ENCODE measurements around the gene BORCS8.
A peak's percentile ranks its signal among the peaks of the same experiment; 100 is the strongest.
"Not testable (repeated sequence)": the region's sequence is repeated elsewhere in the genome, so short reads cannot be mapped to it uniquely, and the experiment has no call there.

BORCS8 gene

DNA sequence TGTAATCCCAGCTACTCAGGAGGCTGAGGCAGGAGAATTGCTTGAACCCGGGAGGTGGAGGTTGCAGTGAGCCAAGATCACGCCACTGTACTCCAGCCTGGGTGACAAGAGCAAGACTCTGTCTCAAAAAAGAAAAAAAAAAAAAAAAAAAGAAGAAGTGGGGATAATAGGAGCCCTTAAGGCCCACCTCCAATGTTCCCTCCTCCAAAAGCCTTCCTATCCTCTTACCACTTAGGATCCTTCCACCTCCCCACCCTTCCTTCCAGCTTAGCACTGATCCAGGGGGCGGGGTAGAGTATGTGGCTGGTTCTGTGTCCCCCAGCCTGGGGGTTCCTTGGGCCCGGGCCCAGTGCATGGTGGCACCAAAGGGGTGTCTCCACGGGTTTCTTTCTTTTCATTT, 18.7 kb downstream of the BORCS8 start:
- H3K27ac ChIP-seq (replicated peaks); H3K27me3 ChIP-seq (ENCODE audit: insufficient read depth, poor library complexity, severe bottlenecking); H3K4me3 ChIP-seq (replicated peaks; ENCODE audit: insufficient read depth, low read length); DNase-seq (ENCODE audit: low read depth in 1 of 2, low spot score in 1 of 2): not testable (repeated sequence)
- TF ChIP-seq SPI1 (IDR thresholded peaks at IDR 0.05; ENCODE audit: borderline replicate concordance, low read depth): peak; percentile 70

DNA sequence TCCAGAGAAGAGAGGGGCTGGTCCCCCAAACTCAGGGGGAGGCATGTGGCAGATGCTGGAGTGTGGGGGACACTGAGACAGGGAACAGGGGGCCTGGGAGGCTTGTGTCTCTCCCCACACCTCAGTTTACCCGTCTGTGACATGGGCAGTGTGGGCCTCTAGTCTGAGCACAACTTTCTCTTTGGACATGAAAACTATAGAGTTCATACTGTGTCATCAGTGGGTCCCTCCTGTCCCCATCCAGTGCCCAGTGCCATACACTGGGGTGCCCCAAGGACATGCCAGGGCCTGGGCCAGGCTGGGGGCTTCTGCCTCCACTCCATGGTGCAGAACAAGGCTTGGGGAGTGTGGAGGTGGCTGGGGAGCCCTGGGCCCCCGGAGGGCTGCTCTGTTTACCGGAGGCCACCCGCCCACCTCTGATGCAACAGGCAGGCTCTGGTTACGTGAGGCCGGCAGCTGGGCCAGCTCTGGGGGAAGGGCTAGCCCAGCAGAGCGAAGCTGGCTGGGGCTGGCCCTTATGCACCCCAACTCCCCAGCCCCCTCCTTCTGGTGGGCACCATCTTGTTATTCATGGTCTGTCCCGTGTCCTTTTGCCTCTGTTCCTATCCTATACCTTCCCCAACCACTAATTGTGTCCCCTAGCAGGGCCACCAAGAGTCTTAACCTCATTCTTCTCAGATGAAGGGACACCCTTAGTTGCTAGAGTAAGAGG, 20.0 kb downstream of the BORCS8 start:
- no peak; the same call in 1 of the 2 replicates for TF ChIP-seq POLR2AphosphoS5 (IDR thresholded peaks at IDR 0.05; ENCODE audit: low read depth)
- TF ChIP-seq, protein P1, sequence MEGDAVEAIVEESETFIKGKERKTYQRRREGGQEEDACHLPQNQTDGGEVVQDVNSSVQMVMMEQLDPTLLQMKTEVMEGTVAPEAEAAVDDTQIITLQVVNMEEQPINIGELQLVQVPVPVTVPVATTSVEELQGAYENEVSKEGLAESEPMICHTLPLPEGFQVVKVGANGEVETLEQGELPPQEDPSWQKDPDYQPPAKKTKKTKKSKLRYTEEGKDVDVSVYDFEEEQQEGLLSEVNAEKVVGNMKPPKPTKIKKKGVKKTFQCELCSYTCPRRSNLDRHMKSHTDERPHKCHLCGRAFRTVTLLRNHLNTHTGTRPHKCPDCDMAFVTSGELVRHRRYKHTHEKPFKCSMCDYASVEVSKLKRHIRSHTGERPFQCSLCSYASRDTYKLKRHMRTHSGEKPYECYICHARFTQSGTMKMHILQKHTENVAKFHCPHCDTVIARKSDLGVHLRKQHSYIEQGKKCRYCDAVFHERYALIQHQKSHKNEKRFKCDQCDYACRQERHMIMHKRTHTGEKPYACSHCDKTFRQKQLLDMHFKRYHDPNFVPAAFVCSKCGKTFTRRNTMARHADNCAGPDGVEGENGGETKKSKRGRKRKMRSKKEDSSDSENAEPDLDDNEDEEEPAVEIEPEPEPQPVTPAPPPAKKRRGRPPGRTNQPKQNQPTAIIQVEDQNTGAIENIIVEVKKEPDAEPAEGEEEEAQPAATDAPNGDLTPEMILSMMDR (IDR thresholded peaks at IDR 0.05; ENCODE audit: insufficient read depth, low read length): no peak
- H3K4me3 ChIP-seq (replicated peaks; ENCODE audit: insufficient read depth, low read length): no peak overlapping the region
- peak in 1 of 2 experiments; percentile 80 for DNase-seq (ENCODE audit: low read depth in 1 of 2, low spot score in 1 of 2)
- H3K27ac ChIP-seq (replicated peaks): peak overlapping the region; percentile 50
- no peaks in the 10 kb centered on the region for H3K27me3 ChIP-seq (ENCODE audit: insufficient read depth, poor library complexity, severe bottlenecking)

DNA sequence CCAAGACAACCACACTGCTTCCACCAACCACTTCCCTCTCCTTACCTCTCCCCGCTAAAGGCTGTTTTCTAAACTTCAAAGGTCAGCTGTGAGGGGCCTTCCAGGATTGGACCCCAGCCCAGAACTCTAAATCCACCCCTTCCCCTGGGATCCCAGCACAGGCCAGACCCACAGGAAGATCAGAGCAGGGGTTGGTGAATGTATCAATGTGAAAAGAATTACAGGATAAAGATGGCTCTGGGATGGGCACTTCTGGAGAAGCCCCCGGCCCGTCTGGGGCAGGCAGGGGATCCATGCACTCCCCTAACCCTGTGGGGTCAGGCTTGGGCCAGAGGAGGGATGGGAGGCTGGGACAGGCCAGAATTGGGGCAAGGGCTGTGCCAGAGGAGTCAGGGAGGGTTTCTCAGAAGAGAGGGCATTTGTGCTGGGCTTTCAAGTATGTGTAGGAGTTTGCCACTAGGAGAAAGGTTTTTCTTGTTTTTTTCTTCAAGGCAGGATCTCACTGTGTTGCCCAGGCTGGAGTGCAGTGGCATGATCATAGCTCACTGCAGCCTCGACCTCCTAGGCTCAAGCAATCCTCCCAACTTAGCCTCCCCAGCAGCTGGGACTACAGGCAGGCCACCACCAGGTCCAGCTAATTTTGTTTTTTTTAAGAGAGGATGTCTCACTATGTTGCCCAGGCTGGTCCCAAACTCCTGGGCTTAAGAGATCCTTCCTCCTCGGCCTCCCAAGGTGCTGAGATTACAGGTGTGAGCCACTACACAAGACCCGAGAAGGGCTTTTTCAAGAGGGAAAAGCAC, 20.9 kb downstream of the BORCS8 start:
- TF ChIP-seq GABPA (IDR thresholded peaks at IDR 0.05; ENCODE audit: low read depth) (no peak), SPI1 (IDR thresholded peaks at IDR 0.05; ENCODE audit: borderline replicate concordance, low read depth) (0 out of 2 replicates have a peak, but pooled peaks have one; percentile 7)
- H3K27me3 ChIP-seq (ENCODE audit: insufficient read depth, poor library complexity, severe bottlenecking): no peaks in the 10 kb centered on the region
- peak overlapping the region; percentile 50 for H3K27ac ChIP-seq (replicated peaks)
- DNase-seq (ENCODE audit: low read depth in 1 of 2, low spot score in 1 of 2): no peak
- no peak overlapping the region for H3K4me3 ChIP-seq (replicated peaks; ENCODE audit: insufficient read depth, low read length)

DNA sequence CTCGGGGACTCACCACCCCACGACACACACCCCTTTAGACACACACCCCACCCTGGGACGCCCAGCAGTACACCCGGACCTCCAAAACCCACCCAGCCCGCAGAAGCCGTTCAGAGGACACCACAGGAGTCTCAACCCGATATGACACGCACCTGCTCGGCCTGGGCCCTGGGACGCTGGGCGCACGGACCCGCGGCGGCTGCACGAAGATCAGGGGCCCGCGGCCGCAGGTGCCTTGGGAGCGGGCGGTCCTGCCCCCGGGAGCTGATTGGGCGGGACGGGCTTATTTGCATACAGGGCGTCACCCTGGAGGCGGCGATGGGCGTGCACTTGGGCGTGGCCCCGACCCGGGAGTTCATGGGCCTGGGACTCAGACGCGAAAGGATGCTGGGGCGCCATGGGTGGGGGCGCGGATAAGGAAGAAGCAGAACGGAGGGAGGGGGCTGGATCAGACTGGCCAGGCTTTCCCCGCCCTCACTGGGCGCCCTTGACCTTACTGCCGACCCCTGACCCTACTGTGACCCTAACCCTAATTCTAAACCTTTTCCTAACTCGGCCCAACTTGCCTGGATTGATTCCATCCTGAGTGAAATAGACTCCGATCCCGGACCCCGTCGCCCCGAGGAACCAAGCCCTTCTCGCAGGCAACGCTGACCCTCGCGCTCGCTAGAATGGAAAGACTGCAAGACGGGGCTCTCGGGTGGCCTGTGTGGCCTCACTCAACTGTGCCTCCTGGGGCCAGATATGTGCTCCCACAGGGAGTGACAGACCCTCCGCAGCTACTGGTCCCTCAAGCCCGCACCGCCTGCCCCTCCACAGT, 21.7 kb downstream of the BORCS8 start, which contains the start of gene MEF2B:
TSS of gene MEF2B (minus strand) at position 211 of the 820 bp plus-strand sequence. CDS start 19,528 bp downstream, outside the sequence.
- peak within 1 kb of the TSS; percentile 50 for H3K27ac ChIP-seq (replicated peaks)
- no peak for DNase-seq (ENCODE audit: low read depth in 1 of 2, low spot score in 1 of 2)
- H3K27me3 ChIP-seq (ENCODE audit: insufficient read depth, poor library complexity, severe bottlenecking): no peaks in the 10 kb centered on the region
- no peak within 1 kb of the TSS for H3K4me3 ChIP-seq (replicated peaks; ENCODE audit: insufficient read depth, low read length)
- TF ChIP-seq POLR2AphosphoS5 (IDR thresholded peaks at IDR 0.05; ENCODE audit: low read depth) (no peak), SPI1 (IDR thresholded peaks at IDR 0.05; ENCODE audit: borderline replicate concordance, low read depth) (no peak)
- TF ChIP-seq, protein P2, sequence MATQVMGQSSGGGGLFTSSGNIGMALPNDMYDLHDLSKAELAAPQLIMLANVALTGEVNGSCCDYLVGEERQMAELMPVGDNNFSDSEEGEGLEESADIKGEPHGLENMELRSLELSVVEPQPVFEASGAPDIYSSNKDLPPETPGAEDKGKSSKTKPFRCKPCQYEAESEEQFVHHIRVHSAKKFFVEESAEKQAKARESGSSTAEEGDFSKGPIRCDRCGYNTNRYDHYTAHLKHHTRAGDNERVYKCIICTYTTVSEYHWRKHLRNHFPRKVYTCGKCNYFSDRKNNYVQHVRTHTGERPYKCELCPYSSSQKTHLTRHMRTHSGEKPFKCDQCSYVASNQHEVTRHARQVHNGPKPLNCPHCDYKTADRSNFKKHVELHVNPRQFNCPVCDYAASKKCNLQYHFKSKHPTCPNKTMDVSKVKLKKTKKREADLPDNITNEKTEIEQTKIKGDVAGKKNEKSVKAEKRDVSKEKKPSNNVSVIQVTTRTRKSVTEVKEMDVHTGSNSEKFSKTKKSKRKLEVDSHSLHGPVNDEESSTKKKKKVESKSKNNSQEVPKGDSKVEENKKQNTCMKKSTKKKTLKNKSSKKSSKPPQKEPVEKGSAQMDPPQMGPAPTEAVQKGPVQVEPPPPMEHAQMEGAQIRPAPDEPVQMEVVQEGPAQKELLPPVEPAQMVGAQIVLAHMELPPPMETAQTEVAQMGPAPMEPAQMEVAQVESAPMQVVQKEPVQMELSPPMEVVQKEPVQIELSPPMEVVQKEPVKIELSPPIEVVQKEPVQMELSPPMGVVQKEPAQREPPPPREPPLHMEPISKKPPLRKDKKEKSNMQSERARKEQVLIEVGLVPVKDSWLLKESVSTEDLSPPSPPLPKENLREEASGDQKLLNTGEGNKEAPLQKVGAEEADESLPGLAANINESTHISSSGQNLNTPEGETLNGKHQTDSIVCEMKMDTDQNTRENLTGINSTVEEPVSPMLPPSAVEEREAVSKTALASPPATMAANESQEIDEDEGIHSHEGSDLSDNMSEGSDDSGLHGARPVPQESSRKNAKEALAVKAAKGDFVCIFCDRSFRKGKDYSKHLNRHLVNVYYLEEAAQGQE (IDR thresholded peaks at IDR 0.05; ENCODE audit: insufficient replicate concordance, low read depth): no peak

DNA sequence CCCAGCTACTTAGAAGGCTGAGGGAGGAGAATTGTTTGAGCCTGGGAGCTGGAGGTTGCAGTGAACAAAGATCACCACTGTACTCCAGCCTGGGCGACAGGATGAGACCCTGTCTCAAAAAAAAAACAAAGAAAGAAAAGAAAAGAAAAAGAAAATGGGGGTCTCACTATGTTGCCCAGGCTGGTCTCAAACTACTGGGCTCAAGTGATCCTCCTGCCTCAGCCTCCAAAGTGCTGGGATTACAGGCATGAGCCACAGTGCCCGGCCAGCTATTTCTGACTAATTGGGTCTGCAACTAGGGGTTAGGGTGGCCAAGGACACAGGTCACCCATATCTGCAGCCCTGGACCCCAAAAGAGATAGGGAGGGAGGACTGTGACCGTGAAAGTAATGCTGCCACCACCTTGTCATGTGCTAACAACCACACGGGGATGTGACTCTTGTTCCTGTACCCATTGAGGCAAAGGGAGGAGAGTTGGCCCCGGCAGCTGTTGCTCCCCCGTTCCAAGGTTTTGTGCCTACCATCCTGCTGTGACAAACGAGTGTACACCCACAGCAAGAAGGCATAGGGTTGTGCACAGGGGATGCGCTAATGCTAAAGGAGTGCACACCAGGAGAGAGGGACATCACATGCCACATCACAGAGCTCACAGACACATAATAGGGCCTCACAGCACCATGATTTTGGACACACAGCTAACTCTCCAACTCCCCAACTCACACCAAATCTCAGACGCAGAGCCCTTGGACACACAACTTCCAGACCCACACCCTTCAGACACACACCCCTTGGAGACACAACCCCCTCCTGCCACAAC, 22.5 kb downstream of the BORCS8 start:
- no peak for DNase-seq (ENCODE audit: low read depth in 1 of 2, low spot score in 1 of 2)
- TF ChIP-seq POLR2AphosphoS5 (IDR thresholded peaks at IDR 0.05; ENCODE audit: low read depth) (no peak), SPI1 (IDR thresholded peaks at IDR 0.05; ENCODE audit: borderline replicate concordance, low read depth) (no peak), GABPA (IDR thresholded peaks at IDR 0.05; ENCODE audit: low read depth) (no peak)
- TF ChIP-seq, protein P1 (IDR thresholded peaks at IDR 0.05; ENCODE audit: insufficient read depth, low read length): no peak
- TF ChIP-seq, protein P2 (IDR thresholded peaks at IDR 0.05; ENCODE audit: insufficient replicate concordance, low read depth): no peak
- Histone ChIP-seq H3K27me3 (ENCODE audit: insufficient read depth, poor library complexity, severe bottlenecking) (no peaks in the 10 kb centered on the region), H3K27ac (replicated peaks) (no peak overlapping the region), H3K4me3 (replicated peaks; ENCODE audit: insufficient read depth, low read length) (no peak overlapping the region)

Measured in HL-60 (cell line).